Measurements from ENCODE around the gene PSME2. TPM values are rescaled to one million over a fixed set of nuclear protein-coding genes. Genes with fewer than 3 reads are reported as not detected.

The PSME2 gene
- total and polyA plus RNA-seq, 2 donors (not counting 3 experiments of a cell fraction or from before 2014, with no cell fraction given) = 66.5 to 126 TPM

DNA sequence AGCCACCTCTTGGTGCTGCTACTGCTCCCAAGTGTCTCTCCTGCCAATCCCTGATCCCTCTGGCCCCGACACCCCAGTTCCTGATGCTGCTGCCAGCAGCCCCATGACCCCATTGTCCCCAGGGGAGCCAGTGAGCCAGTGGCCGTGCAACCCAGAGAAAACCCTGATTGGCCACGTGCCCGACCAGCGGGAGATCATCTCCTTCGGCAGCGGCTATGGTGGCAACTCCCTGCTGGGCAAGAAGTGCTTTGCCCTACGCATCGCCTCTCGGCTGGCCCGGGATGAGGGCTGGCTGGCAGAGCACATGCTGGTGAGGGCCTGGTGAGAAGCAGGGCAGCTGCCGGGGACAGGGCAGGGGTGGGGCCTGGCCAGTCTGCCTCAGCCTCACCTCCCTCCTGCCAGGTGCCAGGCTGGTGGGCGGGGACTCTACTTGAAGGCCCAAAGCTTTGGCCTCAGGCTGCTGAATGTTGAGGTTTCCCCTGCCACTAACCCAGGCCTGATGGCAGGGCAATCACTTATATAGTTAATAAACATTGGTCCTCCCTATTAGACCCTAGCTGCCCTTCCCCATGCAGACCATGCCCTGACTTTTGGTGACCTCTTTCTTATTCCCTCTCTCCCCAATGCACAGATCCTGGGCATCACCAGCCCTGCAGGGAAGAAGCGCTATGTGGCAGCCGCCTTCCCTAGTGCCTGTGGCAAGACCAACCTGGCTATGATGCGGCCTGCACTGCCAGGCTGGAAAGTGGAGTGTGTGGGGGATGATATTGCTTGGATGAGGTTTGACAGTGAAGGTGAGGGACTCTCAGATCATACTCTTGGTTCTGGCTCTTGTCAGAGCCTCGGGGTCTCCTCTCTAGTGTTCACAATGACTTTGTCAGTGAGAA, 47.2 kb downstream of the PSME2 start:
- no peak for TF ChIP-seq JUN (IDR thresholded peaks at IDR 0.05; ENCODE audit: borderline replicate concordance, insufficient read depth, insufficient read length, low read depth)
- TF ChIP-seq POLR2AphosphoS5 (IDR thresholded peaks at IDR 0.05; ENCODE audit: insufficient read depth, low read depth, low read length) = no peak
- TF ChIP-seq EZH2 (IDR thresholded peaks at IDR 0.05; ENCODE audit: borderline replicate concordance, low read depth, low read length, severe bottlenecking) = no peak
- no peak for TF ChIP-seq POLR2A (IDR thresholded peaks at IDR 0.05; ENCODE audit: low read depth, low read length)
- TF ChIP-seq, protein P1, sequence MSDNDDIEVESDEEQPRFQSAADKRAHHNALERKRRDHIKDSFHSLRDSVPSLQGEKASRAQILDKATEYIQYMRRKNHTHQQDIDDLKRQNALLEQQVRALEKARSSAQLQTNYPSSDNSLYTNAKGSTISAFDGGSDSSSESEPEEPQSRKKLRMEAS (IDR thresholded peaks at IDR 0.05; ENCODE audit: insufficient read depth, insufficient read length) = no peak
- no peak for TF ChIP-seq MYC (IDR thresholded peaks at IDR 0.05; ENCODE audit: low read depth, low read length)
- no peak for TF ChIP-seq FOS (IDR thresholded peaks at IDR 0.05; ENCODE audit: borderline replicate concordance, insufficient read depth, low read length)
- no peak for TF ChIP-seq GATA2 (IDR thresholded peaks at IDR 0.05; ENCODE audit: insufficient read depth, insufficient read length, low read depth, low read length)
- TF ChIP-seq, protein P2, sequence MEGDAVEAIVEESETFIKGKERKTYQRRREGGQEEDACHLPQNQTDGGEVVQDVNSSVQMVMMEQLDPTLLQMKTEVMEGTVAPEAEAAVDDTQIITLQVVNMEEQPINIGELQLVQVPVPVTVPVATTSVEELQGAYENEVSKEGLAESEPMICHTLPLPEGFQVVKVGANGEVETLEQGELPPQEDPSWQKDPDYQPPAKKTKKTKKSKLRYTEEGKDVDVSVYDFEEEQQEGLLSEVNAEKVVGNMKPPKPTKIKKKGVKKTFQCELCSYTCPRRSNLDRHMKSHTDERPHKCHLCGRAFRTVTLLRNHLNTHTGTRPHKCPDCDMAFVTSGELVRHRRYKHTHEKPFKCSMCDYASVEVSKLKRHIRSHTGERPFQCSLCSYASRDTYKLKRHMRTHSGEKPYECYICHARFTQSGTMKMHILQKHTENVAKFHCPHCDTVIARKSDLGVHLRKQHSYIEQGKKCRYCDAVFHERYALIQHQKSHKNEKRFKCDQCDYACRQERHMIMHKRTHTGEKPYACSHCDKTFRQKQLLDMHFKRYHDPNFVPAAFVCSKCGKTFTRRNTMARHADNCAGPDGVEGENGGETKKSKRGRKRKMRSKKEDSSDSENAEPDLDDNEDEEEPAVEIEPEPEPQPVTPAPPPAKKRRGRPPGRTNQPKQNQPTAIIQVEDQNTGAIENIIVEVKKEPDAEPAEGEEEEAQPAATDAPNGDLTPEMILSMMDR (IDR thresholded peaks at IDR 0.05; ENCODE audit: extremely low read depth in 1 of 2, insufficient read depth in 1 of 2, low read depth in 1 of 2, low read length in 2 of 2) = no peak
- FAIRE-seq = no peak
- no TSS peak for BruUV-seq (replicated peaks)
- Histone ChIP-seq H3K9me3 (replicated peaks; ENCODE audit: control insufficient read depth, insufficient read depth, low read length) (no peaks in the 10 kb centered on the region), H3K4me1 (ENCODE audit: control insufficient read depth, extremely low read depth, insufficient read depth, low read length) (peaks cover 9% of the 10 kb centered on the region), H2AFZ (ENCODE audit: low read depth, low read length) (no peak overlapping the region), H3K9ac (replicated peaks; ENCODE audit: extremely low read depth, insufficient read depth, low read length) (no peak overlapping the region), H3K36me3 (ENCODE audit: control insufficient read depth in 2 of 2, extremely low read depth in 1 of 2, insufficient read depth in 2 of 2, low read length in 2 of 2) (peaks cover 0 to 2% of the 10 kb centered on the region in 2 experiments), H3K4me3 (replicated peaks in 1 of 3; ENCODE audit: insufficient read depth in 1 of 3, low read depth in 1 of 3, low read length in 3 of 3) (no peak overlapping the region), H3K27ac (ENCODE audit: insufficient read depth, low read depth, low read length) (no peak overlapping the region), H3K27me3 (ENCODE audit: control insufficient read depth in 2 of 2, insufficient read depth in 2 of 2, low read length in 2 of 2) (no peaks in the 10 kb centered on the region), H3K79me2 (ENCODE audit: control insufficient read depth, insufficient read depth, low read length) (peaks cover 4% of the 10 kb centered on the region), H4K20me1 (replicated peaks; ENCODE audit: control insufficient read depth, extremely low read depth, insufficient read depth, low read length) (no peaks in the 10 kb centered on the region), H3K9me1 (replicated peaks; ENCODE audit: control insufficient read depth, extremely low read depth, insufficient read depth, low read length) (no peaks in the 10 kb centered on the region), H3K4me2 (ENCODE audit: insufficient read depth, low read length) (no peak overlapping the region)
- POLR2A ChIA-PET = no interaction called here
- no peak for DNase-seq (ENCODE audit: low read depth, low spot score)
- CTCF ChIA-PET = interaction anchor here (9.6 to 11.7 kb wide), 2 partner anchors 10 to 43 kb away, joined by 126 to 420 read pairs; no protein-coding TSS in a partner anchor
- intact Hi-C loops (cut with micrococcal nuclease) (no loop called here), dilution Hi-C loops (cut with MboI; ENCODE audit: extremely low pct_ligation_motif_present, low sequenced_read_pairs) (no loop called here)
